ENCODE measurements around the gene GRM5.
"Not testable (repeated sequence)": the region's sequence is repeated elsewhere in the genome, so short reads cannot be mapped to it uniquely, and the experiment has no call there.

Gene GRM5

GRCh38 chr11:89065651-89066201 lies at the start of gene GRM5:
Gene GRM5 (minus strand): TSS chr11:89065982. CDS start chr11:89047872, 18,110 bp downstream.
- not testable (repeated sequence) for DNase-seq (ENCODE audit: low read depth)

DNA sequence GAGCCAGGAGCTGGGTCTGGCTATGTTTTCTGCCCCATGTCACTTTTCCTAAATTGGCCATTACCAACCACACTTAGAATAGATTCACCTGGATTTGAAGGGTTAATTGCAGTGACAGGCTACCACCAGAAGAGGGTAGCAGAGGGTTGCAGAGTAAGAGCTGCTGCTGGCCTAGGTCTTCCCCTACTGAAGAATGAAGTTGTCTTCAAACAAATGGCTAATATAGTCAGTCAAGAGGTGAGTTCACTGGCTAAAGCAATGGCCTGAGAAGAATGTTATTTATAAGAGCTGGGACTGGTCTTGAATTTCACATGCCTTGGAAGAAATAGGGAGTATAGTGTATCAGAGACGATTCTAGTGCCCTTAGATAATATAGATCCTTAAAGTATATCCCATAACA lies 32.2 kb upstream of the GRM5 start:
- DNase-seq (ENCODE audit: low read depth), result not testable (repeated sequence)

DNA sequence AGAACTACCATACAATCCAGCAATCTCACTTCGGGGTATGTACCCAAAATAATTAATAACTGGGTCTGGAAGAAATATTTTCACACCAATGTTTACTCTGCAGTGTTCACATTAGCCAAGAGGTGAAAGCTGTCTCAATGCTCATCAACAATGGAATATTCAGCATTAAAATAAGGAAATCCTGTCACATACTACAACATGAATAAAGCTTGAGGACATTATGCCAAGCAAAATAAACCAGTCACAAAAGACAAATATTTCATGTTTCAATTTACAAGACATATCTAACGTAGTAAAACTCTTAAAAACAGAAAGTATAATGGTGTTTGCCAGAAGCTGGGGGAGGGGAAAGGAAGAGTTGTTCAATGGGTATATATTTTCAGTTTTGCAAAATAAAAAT lies 28.0 kb upstream of the GRM5 start:
- DNase-seq (ENCODE audit: low read depth), result not testable (repeated sequence)

- DNase-seq (ENCODE audit: low read depth), result not testable (repeated sequence)
Observed at GRCh38 chr11:89084951-89085350, 19.2 kb upstream of the GRM5 start.

GRCh38 chr11:89070911-89071310 lies 5.1 kb upstream of the GRM5 start:
- DNase-seq (ENCODE audit: low read depth), result not testable (repeated sequence)

GRCh38 chr11:89067264-89067663 lies 1.5 kb upstream of the GRM5 start:
- DNase-seq (ENCODE audit: low read depth), result no peak

- no peak for DNase-seq (ENCODE audit: low read depth)
Observed at GRCh38 chr11:89065066-89065465, 716 bp downstream of the GRM5 start.

DNA sequence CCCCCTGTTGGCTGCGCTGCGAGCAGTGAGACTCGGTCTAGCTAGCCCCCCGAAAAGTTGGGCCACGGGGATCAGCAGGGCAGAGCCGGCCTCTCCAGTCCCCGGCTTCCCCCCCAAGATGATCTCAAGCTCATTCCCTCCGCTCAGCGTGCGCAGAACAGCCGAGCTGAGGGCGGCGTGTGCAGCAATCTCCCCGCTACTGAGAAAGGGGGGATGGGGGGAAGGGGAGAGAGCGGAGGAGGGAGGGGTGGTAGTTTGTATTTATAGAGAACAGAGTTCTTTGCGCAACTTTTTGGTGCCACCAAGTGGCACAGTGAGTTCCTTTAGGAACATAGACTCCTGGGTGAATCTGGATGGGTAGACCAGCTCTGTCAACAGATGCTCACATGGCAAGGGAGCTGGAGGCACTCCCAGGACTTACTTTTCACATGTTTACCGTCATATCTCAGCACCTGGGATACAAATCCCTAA lies 2.3 kb downstream of the GRM5 start:
- DNase-seq (ENCODE audit: low read depth), result not testable (repeated sequence)

GRCh38 chr11:89062771-89063298 lies 2.9 kb downstream of the GRM5 start:
- not testable (repeated sequence) for DNase-seq (ENCODE audit: low read depth)

GRCh38 chr11:89061839-89062238 lies 3.9 kb downstream of the GRM5 start:
- not testable (repeated sequence) for DNase-seq (ENCODE audit: low read depth)

DNA sequence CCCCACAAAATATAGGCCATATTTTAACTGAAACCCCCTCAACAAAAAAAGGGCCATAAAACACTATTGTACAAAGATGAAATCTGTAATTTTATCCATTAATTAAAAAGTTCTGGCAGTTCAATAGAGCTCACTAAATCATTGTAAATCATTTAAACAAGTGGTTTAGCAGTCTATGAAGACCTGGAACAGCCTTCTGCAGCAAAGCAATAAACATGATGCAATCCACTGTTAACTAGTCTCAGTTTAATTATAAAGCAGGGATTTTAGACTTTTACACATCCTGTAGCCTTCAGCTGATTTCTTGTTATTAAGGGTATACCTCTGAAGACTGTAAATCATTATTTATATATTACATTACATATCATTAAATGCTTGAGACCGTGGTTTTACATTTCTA lies 8.4 kb downstream of the GRM5 start:
- not testable (repeated sequence) for DNase-seq (ENCODE audit: low read depth)

DNA sequence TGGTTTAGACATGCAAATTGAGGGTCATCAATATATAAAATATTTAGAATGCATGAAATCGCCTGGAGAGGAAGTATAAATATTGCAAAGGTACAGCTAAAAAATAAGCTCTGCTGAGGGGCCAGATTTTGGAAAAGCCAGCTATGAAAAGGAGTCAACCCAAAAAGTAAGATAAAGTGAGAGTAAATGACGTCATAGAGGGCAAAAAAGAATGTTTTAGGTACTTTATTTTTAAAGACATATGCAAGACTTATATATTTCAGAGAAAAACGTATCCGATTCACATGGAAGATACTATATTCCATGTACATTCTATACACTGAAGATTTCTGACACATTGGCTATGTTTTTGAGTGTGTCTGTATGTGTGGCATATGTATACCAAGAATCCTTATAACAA lies 13.6 kb downstream of the GRM5 start:
- no peak for DNase-seq (ENCODE audit: low read depth)

DNA sequence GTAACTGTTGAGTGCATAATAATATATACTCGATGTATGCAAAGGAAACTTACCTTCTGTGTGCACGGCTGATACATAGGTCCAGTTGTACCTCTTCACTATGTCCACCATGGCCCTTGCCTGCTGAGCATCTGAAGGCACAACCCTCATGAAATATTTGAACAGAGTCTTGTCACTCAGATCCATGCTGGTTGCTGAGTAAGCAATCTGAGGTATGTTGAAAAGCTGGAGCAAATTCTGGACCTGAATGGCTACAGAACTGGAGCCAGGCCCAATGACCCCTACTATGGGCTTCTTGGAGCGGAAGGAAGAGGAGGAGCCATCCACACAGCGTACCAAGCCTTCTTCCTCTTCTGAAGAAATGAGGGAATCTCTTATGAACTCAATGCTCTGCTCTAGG lies 18.6 kb downstream of the GRM5 start:
- DNase-seq (ENCODE audit: low read depth), result not testable (repeated sequence)

GRCh38 chr11:89043861-89044588 lies 21.8 kb downstream of the GRM5 start:
- not testable (repeated sequence) for DNase-seq (ENCODE audit: low read depth)

DNA sequence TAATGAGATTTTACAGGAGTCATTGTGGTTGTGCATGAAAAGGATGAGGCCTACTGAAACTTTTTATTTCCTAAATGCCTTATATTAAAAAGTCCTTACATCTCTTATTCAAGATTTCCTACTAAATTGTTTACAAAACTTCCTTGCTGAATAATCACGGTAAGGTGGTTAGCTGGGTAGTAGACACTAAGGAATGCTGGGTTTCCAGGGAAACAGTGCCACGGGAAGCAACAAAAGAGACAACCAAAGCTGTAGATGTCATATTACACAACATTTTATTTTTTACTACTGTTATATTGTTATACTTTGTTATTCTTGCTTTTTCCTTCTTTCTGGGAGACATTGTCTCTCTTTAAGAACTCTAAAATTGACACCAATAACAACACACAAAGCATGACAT lies 36.1 kb downstream of the GRM5 start:
- not testable (repeated sequence) for DNase-seq (ENCODE audit: low read depth)

GRCh38 chr11:89021339-89021738 lies 44.4 kb downstream of the GRM5 start:
- DNase-seq (ENCODE audit: low read depth), result no peak

- not testable (repeated sequence) for DNase-seq (ENCODE audit: low read depth)
Observed at GRCh38 chr11:89019827-89020547, 45.8 kb downstream of the GRM5 start.

DNA sequence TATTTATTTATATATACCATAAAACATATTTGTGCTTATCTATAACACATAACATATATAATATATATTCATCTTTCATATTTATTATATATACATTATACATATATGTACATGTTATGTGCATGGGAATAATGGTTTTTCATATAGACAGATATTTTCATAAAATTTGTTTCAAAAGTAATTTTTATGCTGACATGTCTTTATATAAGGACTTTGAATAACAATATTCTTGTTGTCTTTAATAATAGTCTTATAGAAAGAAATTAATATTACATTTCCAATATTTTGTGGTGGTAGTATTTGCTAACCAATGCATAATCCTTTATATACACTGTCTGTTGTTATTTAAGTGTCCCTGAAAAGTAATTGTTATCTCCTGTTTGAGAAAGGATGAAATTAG lies 49.6 kb downstream of the GRM5 start:
- DNase-seq (ENCODE audit: low read depth), result no peak

- no peak for DNase-seq (ENCODE audit: low read depth)
Observed at GRCh38 chr11:89015614-89016013, 50.2 kb downstream of the GRM5 start.

- DNase-seq (ENCODE audit: low read depth), result not testable (repeated sequence)
Observed at GRCh38 chr11:89000852-89001251, 64.9 kb downstream of the GRM5 start.

DNA sequence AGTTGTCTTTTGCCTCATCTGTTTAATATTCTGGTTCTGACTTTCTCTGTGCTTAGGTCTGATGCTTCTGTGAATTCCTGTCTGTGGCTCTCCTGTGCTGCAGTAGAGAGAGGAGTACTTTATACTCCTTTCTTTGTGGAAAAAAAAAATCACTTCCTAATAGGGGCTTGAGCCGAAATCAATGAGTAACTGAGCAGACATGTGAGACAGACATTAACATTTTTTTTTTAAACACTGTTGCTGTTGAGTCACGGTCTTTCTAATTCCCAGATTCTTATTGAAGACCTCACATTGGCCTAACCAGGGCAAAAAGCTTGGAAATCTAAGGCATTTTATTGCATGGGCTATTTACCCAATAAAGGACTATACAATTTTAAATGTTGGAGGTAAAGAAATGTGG lies 86.1 kb downstream of the GRM5 start:
- DNase-seq (ENCODE audit: low read depth), result no peak

DNA sequence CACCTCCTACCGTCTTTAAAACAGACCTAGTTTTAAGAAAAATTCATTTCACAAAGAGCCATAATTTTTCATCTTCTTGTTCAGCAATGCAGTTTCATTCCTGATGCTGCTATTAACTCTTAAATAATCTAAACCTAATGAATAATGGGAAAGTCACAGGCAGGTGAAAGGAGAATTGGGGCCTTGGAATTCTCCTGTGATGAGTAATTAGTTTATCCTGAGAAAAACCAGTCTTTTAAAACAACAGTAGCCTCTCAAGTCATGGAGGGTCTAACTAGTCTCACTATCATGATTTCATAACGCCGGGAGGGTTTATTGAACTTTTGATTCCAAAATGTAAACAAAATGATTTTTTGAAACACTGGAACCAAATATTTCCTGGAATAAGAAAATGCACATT lies 86.8 kb downstream of the GRM5 start:
- DNase-seq (ENCODE audit: low read depth), result not testable (repeated sequence)

DNA sequence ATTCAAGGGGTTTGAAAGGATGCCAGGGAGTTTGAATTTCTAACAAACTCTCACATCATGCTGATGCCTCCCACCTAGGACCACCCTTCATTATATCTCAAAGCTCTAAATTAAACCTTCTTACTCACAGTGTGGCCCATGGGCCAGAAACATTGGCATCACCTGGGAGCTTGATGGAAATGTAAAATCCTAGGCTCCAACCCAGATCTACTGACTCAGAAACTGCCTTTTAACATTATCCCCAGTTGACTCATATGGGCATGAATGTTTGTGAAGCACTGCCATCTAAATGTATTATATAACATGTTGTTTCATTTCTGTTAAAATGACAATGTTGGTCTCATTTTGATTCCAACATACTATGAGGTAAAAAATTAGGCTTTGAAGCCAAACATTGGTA lies 90.3 kb downstream of the GRM5 start:
- DNase-seq (ENCODE audit: low read depth), result not testable (repeated sequence)

Measured in stimulated activated CD8-positive, alpha-beta memory T cell treated with anti-CD3 and anti-CD28 coated beads, Interleukin-12 subunit alpha, Interleukin-12 subunit beta, amount 100 ng/mL, for 1 hour (primary cell).